Neural progenitor cell (in vitro differentiated cells): ENCODE measurements around the gene PYCARD.

Experiments
- EZH2 ChIP-seq: fragments of 200-600 bp; sonication (generic); IDR thresholded peaks from 2 replicates; pipeline ENCODE4 v1.6.1; 2017; ENCODE audit warnings: antibody characterized with exemption, mild to moderate bottlenecking, moderate library complexity
- TF ChIP-seq, protein P1 (sequence below): fragments of 200-600 bp; sonication (generic); IDR thresholded peaks from 2 replicates; pipeline ENCODE4 v1.5.1; 2017; ENCODE audit warnings: antibody characterized with exemption, mild to moderate bottlenecking

DNA sequence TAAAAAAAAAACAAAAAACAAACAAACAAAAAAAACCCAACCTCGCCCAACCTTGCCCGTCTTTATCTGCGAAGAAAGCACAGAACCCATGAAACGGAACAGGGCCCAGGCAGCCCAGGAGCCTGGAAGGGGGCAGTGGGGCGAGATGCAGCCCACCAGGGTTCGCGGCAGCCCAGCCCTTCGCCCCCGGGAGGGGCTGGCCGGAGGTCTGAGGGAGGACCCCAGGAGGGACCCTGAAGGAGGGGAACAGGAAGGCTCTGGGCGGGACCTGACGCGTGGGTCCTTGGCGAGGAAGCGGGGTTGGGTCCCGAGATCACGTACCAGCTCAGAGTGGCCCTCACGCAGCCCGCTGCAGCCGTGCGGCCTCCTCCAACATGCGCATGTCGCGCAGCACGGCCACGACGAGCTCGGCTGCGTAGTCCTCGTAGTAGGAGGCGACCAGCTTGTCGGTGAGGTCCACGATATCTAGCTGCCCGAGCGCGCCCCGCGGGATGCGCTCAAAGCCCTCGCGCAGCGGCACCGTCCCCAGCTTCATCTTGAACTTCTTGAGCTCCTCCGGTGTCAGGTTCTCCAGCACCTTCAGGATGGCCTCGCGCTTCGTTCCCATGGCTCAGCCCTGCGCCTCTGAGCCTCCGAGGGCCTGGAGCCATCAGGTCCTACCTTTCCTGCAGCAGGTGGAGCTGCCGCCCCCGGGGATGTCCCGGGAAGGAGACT is 14.0 kb upstream of the PYCARD start, which contains the start of gene PYDC1:
- TF ChIP-seq, protein P1, sequence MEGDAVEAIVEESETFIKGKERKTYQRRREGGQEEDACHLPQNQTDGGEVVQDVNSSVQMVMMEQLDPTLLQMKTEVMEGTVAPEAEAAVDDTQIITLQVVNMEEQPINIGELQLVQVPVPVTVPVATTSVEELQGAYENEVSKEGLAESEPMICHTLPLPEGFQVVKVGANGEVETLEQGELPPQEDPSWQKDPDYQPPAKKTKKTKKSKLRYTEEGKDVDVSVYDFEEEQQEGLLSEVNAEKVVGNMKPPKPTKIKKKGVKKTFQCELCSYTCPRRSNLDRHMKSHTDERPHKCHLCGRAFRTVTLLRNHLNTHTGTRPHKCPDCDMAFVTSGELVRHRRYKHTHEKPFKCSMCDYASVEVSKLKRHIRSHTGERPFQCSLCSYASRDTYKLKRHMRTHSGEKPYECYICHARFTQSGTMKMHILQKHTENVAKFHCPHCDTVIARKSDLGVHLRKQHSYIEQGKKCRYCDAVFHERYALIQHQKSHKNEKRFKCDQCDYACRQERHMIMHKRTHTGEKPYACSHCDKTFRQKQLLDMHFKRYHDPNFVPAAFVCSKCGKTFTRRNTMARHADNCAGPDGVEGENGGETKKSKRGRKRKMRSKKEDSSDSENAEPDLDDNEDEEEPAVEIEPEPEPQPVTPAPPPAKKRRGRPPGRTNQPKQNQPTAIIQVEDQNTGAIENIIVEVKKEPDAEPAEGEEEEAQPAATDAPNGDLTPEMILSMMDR, result no peak
- peak; percentile 79 for TF ChIP-seq EZH2
